Mesenchymal stem cell (in vitro differentiated cells and primary cell): ENCODE results near the gene DOC2B.
"Not testable (repeated sequence)": the region's sequence is repeated elsewhere in the genome, so short reads cannot be mapped to it uniquely, and the experiment has no call there.

ENCODE experiments used
- DNase-seq: peaks from one replicate; pipeline ENCODE4 v3.0.0-alpha.2; 2013
- H2AFZ ChIP-seq: one replicate; pipeline ENCODE4 v1.6.1; 2013; ENCODE audit warnings: low read depth, mild to moderate bottlenecking, control low read depth, inconsistent platforms, low read length, moderate library complexity
- H2AK5ac ChIP-seq: 2 replicates; pipeline ENCODE4 v1.6.1; 2013; ENCODE audit warnings: low read length, moderate library complexity, mild to moderate bottlenecking, inconsistent platforms; ENCODE audit not compliant: severe bottlenecking
- H2BK120ac ChIP-seq: one replicate; pipeline ENCODE4 v1.6.1; 2013; ENCODE audit warnings: low read depth, mild to moderate bottlenecking, inconsistent platforms, low read length, moderate library complexity
- H2BK12ac ChIP-seq, 2 experiments: one replicate each; pipeline ENCODE4 v1.6.1; 2013; ENCODE audit warnings: inconsistent platforms in 2 of 2, low read length in 2 of 2, mild to moderate bottlenecking in 2 of 2, moderate library complexity in 2 of 2, control low read depth in 1 of 2
- H2BK15ac ChIP-seq: one replicate; pipeline ENCODE4 v1.6.1; 2013; ENCODE audit warnings: mild to moderate bottlenecking, low read depth, inconsistent platforms; ENCODE audit not compliant: poor library complexity, severe bottlenecking
- H2BK5ac ChIP-seq: 2 replicates; pipeline ENCODE4 v1.6.1; 2013; ENCODE audit warnings: low read depth, mild to moderate bottlenecking, low read length, control low read depth, inconsistent platforms; ENCODE audit not compliant: poor library complexity, severe bottlenecking
- H3K14ac ChIP-seq, 2 experiments: one replicate each; pipeline ENCODE4 v1.6.1; 2013; ENCODE audit warnings: inconsistent platforms in 2 of 2, low read length in 2 of 2, control low read depth in 1 of 2, mild to moderate bottlenecking in 1 of 2, moderate library complexity in 1 of 2
- H3K18ac ChIP-seq, 2 experiments: one replicate each; pipeline ENCODE4 v1.6.1; 2013; ENCODE audit warnings: inconsistent platforms in 2 of 2, low read length in 2 of 2, control low read depth in 1 of 2, low read depth in 1 of 2, mild to moderate bottlenecking in 1 of 2
- H3K23ac ChIP-seq, 2 experiments: one replicate each; pipeline ENCODE4 v1.6.1; 2013; ENCODE audit warnings: inconsistent platforms in 2 of 2, low read length in 2 of 2, mild to moderate bottlenecking in 2 of 2, moderate library complexity in 2 of 2, control low read depth in 1 of 2
- H3K27ac ChIP-seq: 2 replicates; pipeline ENCODE4 v1.5.1; 2013; ENCODE audit warnings: mild to moderate bottlenecking, moderate library complexity, low read length, control low read depth, inconsistent platforms; ENCODE audit not compliant: poor library complexity, severe bottlenecking
- H3K27me3 ChIP-seq, 2 experiments: 2 replicates each; pipeline versions ENCODE4 v1.6.1 to v1.7.0; 2013; ENCODE audit warnings: low read length in 2 of 2, mild to moderate bottlenecking in 2 of 2, moderate library complexity in 2 of 2, control low read depth in 1 of 2, inconsistent platforms in 1 of 2; ENCODE audit not compliant: control insufficient read depth in 1 of 2, insufficient read depth in 1 of 2
- H3K36me3 ChIP-seq, 2 experiments: 2 replicates each; pipeline versions ENCODE4 v1.6.1 to v1.7.0; 2013; ENCODE audit warnings: low read length in 2 of 2, control low read depth in 1 of 2, inconsistent platforms in 1 of 2, low read depth in 1 of 2, mild to moderate bottlenecking in 1 of 2; ENCODE audit not compliant: insufficient read depth in 2 of 2, control insufficient read depth in 1 of 2
- H3K4ac ChIP-seq, 2 experiments: one replicate each; pipeline ENCODE4 v1.6.1; 2013; ENCODE audit warnings: inconsistent platforms in 2 of 2, low read length in 2 of 2, mild to moderate bottlenecking in 2 of 2, moderate library complexity in 2 of 2, control low read depth in 1 of 2, low read depth in 1 of 2
- H3K4me1 ChIP-seq: 2 replicates; pipeline ENCODE4 v1.6.1; 2013; ENCODE audit warnings: low read depth, low read length, control low read depth; ENCODE audit not compliant: control insufficient read depth, insufficient read depth
- H3K4me2 ChIP-seq: 2 replicates; pipeline ENCODE4 v1.6.1; 2013; ENCODE audit warnings: low read length, mild to moderate bottlenecking, inconsistent platforms; ENCODE audit not compliant: poor library complexity, severe bottlenecking
- H3K4me3 ChIP-seq, 2 experiments: 2 replicates each; pipeline versions ENCODE4 v1.5.1 to v1.7.0; 2013; ENCODE audit warnings: low read length in 2 of 2, mild to moderate bottlenecking in 2 of 2, control low read depth in 1 of 2, low read depth in 1 of 2; ENCODE audit not compliant: insufficient read depth in 1 of 2
- H3K79me1 ChIP-seq: replicated peaks from 2 replicates; pipeline ENCODE4 v1.6.1; 2013; ENCODE audit warnings: mild to moderate bottlenecking, control low read depth, low read length, inconsistent platforms; ENCODE audit not compliant: poor library complexity, severe bottlenecking
- H3K9ac ChIP-seq: 2 replicates; pipeline ENCODE4 v1.7.0; 2013; ENCODE audit warnings: mild to moderate bottlenecking, low read length, moderate library complexity
- H3K9me3 ChIP-seq: 2 replicates; pipeline ENCODE4 v1.7.0; 2013; ENCODE audit warnings: mild to moderate bottlenecking, low read length; ENCODE audit not compliant: control insufficient read depth
- H4K8ac ChIP-seq: one replicate; pipeline ENCODE4 v1.6.1; 2013; ENCODE audit warnings: inconsistent platforms, mild to moderate bottlenecking, low read length, moderate library complexity
- H4K91ac ChIP-seq: one replicate; pipeline ENCODE4 v1.6.1; 2013; ENCODE audit warnings: mild to moderate bottlenecking, low read length, inconsistent platforms
- WGBS: methylation state at CpG from one replicate; pipeline ENCODE4 v1.1.7; 2013; ENCODE audit warnings: mixed read lengths; 5-methylcytosine and 5-hydroxymethylcytosine counted together

The DOC2B gene

DNA sequence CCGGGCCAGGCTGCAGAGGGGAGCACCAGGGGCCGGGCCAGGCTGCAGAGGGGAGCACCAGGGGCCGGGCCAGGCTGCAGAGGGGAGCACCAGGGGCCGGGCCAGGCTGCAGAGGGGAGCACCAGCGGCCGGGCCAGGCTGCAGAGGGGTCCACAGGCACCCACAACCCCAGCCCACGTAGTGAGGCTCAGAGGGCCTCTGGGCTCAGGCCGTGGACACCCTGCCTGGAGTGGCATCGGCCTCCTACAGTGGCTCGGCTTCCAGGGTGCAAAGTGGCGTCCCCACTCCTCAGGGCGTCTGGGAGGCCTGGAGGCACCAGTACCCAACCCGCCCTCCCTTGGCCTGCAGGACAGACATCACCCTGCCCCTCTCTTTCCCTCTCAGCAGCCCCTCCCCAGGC is 9.6 kb downstream of the DOC2B start:
- peaks cover 29 to 33% of the 10 kb centered on the region in 2 experiments for H3K27me3 ChIP-seq
- no peaks in the 10 kb centered on the region for H3K9me3 ChIP-seq
- no peak overlapping the region for H3K4me3 ChIP-seq
- H4K91ac ChIP-seq, result no peak overlapping the region
- no peak overlapping the region for H3K14ac ChIP-seq
- no peak overlapping the region for H2AFZ ChIP-seq
- H3K36me3 ChIP-seq, result peaks cover 0 to 3% of the 10 kb centered on the region in 2 experiments
- no peak overlapping the region for H2BK15ac ChIP-seq
- H3K79me1 ChIP-seq, result no peaks in the 10 kb centered on the region
- 87% methylated on average over 12 of the region's 13 CpGs for WGBS
- no peak overlapping the region for H2BK5ac ChIP-seq
- no peak overlapping the region for H2BK12ac ChIP-seq
- no peak overlapping the region for H3K23ac ChIP-seq
- H3K18ac ChIP-seq, result no peak overlapping the region
- peaks cover 2% of the 10 kb centered on the region for H3K4me1 ChIP-seq
- DNase-seq, result no peak
- H3K27ac ChIP-seq, result no peak overlapping the region
- no peak overlapping the region for H2AK5ac ChIP-seq
- no peak overlapping the region for H2BK120ac ChIP-seq
- H3K9ac ChIP-seq, result no peak overlapping the region
- H3K4me2 ChIP-seq, result no peak overlapping the region
- no peak overlapping the region for H3K4ac ChIP-seq
- H4K8ac ChIP-seq, result no peak overlapping the region

DNA sequence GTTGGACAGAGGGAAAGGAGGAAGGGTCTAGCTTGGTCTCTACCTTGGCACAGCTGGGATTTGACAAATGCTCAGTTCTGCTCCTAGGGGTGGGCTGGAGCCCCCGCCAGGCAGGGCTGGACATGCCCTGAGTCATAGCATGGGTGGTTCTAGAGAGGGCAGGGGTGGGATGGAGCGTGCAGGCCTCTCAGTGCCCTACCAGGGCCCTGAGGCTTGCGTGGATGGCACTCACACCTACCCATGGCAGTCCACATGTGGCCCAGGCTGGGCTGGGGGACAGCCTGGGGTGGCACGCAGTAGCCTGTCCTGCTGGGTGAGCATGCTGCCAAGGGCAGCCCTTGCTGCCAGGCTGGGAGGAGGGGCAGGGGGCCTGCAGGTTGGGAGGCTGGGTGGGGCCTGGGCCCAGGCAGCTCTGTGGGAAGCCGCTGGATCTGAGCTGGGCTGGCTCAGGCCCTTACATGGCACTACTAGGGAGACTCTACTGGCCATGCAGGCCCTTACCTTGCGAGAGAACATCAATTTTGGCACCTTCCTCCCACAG is 11.2 kb downstream of the DOC2B start:
- H3K4me1 ChIP-seq, result peaks cover 2% of the 10 kb centered on the region
- no peak overlapping the region for H3K4ac ChIP-seq
- H3K4me2 ChIP-seq, result no peak overlapping the region
- no peak overlapping the region for H3K14ac ChIP-seq
- no peaks in the 10 kb centered on the region for H3K9me3 ChIP-seq
- H3K27ac ChIP-seq, result no peak overlapping the region
- H4K8ac ChIP-seq, result no peak overlapping the region
- H3K79me1 ChIP-seq, result no peaks in the 10 kb centered on the region
- 83% methylated on average over 6 of the region's 6 CpGs for WGBS
- H3K9ac ChIP-seq, result no peak overlapping the region
- H3K27me3 ChIP-seq, result peaks cover 22 to 40% of the 10 kb centered on the region in 2 experiments
- no peak overlapping the region for H2BK12ac ChIP-seq
- no peak for DNase-seq
- H2BK120ac ChIP-seq, result no peak overlapping the region
- H4K91ac ChIP-seq, result no peak overlapping the region
- no peak overlapping the region for H3K4me3 ChIP-seq
- no peak overlapping the region for H2BK5ac ChIP-seq
- peaks cover 0 to 3% of the 10 kb centered on the region in 2 experiments for H3K36me3 ChIP-seq
- no peak overlapping the region for H2AK5ac ChIP-seq
- no peak overlapping the region for H3K23ac ChIP-seq
- H2AFZ ChIP-seq, result no peak overlapping the region
- H3K18ac ChIP-seq, result no peak overlapping the region
- no peak overlapping the region for H2BK15ac ChIP-seq

GRCh38 chr17:168614-169013 is 12.8 kb downstream of the DOC2B start:
- peaks cover 11 to 33% of the 10 kb centered on the region in 2 experiments for H3K27me3 ChIP-seq
- not testable (repeated sequence) for H3K23ac ChIP-seq, H2BK15ac ChIP-seq, H3K9me3 ChIP-seq, H3K79me1 ChIP-seq, H3K27ac ChIP-seq, H3K36me3 ChIP-seq, H3K9ac ChIP-seq, H3K4me3 ChIP-seq, H3K4me2 ChIP-seq, DNase-seq, H3K4ac ChIP-seq, H2BK120ac ChIP-seq, H2AFZ ChIP-seq, H4K91ac ChIP-seq, H2BK5ac ChIP-seq, H3K14ac ChIP-seq, H3K4me1 ChIP-seq, H2BK12ac ChIP-seq, H2AK5ac ChIP-seq, H3K18ac ChIP-seq, H4K8ac ChIP-seq
- 84% methylated on average over 7 of the region's 11 CpGs for WGBS

- no peak for DNase-seq
- Histone ChIP-seq H3K27ac (no peak overlapping the region), H2AFZ (no peak overlapping the region), H2AK5ac (no peak overlapping the region), H3K4me3 (no peak overlapping the region), H3K4ac (no peak overlapping the region), H3K18ac (no peak overlapping the region), H3K9ac (no peak overlapping the region), H3K4me1 (peaks cover 5% of the 10 kb centered on the region), H2BK12ac (no peak overlapping the region), H3K79me1 (no peaks in the 10 kb centered on the region), H4K8ac (no peak overlapping the region), H3K14ac (no peak overlapping the region), H2BK5ac (no peak overlapping the region), H3K23ac (no peak overlapping the region), H3K27me3 (peaks cover 9 to 41% of the 10 kb centered on the region in 2 experiments), H3K4me2 (no peak overlapping the region), H3K9me3 (no peaks in the 10 kb centered on the region), H2BK120ac (no peak overlapping the region), H2BK15ac (no peak overlapping the region), H4K91ac (no peak overlapping the region), H3K36me3 (peaks cover 0 to 3% of the 10 kb centered on the region in 2 experiments)
- 84% methylated on average over 14 of the region's 14 CpGs for WGBS
Measured at GRCh38 chr17:165939-166338, 15.5 kb downstream of the DOC2B start.
